GDM1 (cell line): ENCODE measurements around the gene ANKRD34C.

ENCODE experiments used
- DNase-seq: peaks from one replicate; lab custom pipeline; 2025; lab: John Stamatoyannopoulos, UW

Gene ANKRD34C

GRCh38 chr15:79282371-79283251, at the start of gene ANKRD34C:
ANKRD34C (plus strand) TSS chr15:79282722; CDS start chr15:79293285, 10,563 bp downstream.
- no peak for DNase-seq

GRCh38 chr15:79233236-79233635, 49.3 kb upstream of the ANKRD34C start:
- DNase-seq, result no peak

GRCh38 chr15:79240036-79240435, 42.5 kb upstream of the ANKRD34C start:
- DNase-seq, result no peak

- no peak for DNase-seq
These were observed 38.8 kb upstream of the ANKRD34C start for GRCh38 chr15:79243723-79244122.

- DNase-seq, result no peak
These were observed 37.6 kb upstream of the ANKRD34C start for GRCh38 chr15:79244876-79245275.

GRCh38 chr15:79248183-79248582, 34.3 kb upstream of the ANKRD34C start:
- no peak for DNase-seq

- DNase-seq, result no peak
These were observed 25.1 kb upstream of the ANKRD34C start for GRCh38 chr15:79257454-79257853.

- no peak for DNase-seq
These were observed 20.7 kb upstream of the ANKRD34C start for GRCh38 chr15:79261836-79262235.

- no peak for DNase-seq
These were observed 17.4 kb upstream of the ANKRD34C start for GRCh38 chr15:79265167-79265566.

- DNase-seq, result no peak
These were observed 16.4 kb upstream of the ANKRD34C start for GRCh38 chr15:79265987-79266579.

GRCh38 chr15:79283252-79284048, 928 bp downstream of the ANKRD34C start:
- no peak for DNase-seq

GRCh38 chr15:79290642-79291275, 8.2 kb downstream of the ANKRD34C start:
- DNase-seq, result no peak

GRCh38 chr15:79292011-79292410, 9.5 kb downstream of the ANKRD34C start:
- no peak for DNase-seq

- DNase-seq, result no peak
These were observed 11.6 kb downstream of the ANKRD34C start for GRCh38 chr15:79294075-79294474.

GRCh38 chr15:79296583-79296982, 14.1 kb downstream of the ANKRD34C start:
- no peak for DNase-seq

GRCh38 chr15:79299126-79299840, 16.8 kb downstream of the ANKRD34C start:
- DNase-seq, result no peak

GRCh38 chr15:79299841-79300235, 17.3 kb downstream of the ANKRD34C start:
- no peak for DNase-seq

GRCh38 chr15:79307251-79307650, 24.7 kb downstream of the ANKRD34C start:
- DNase-seq, result no peak

- peak; percentile 7 for DNase-seq
These were observed 26.4 kb downstream of the ANKRD34C start for GRCh38 chr15:79308874-79309273.

GRCh38 chr15:79310612-79310984, 28.1 kb downstream of the ANKRD34C start:
- DNase-seq, result peak; percentile 41
